Vagina (tissue), 2 donors: ENCODE measurements around the gene AHCYL2. TPM values are rescaled to one million over a fixed set of nuclear protein-coding genes. Genes with fewer than 3 reads are reported as not detected.
"Not testable (repeated sequence)": the region's sequence is repeated elsewhere in the genome, so short reads cannot be mapped to it uniquely, and the experiment has no call there.

Source experiments
- DNase-seq, 2 donors: peaks; one replicate each; pipeline ENCODE4 v3.0.0-alpha.2; 2017; ENCODE audit errors: extremely low spot score in 2 of 2
- H3K27ac ChIP-seq: fragments of 200-600 bp; sonication (generic); one replicate; pipeline ENCODE4 v1.5.1; 2019
- H3K27me3 ChIP-seq: fragments of 200-600 bp; sonication (generic); one replicate; pipeline ENCODE4 v1.5.1; 2019
- H3K36me3 ChIP-seq, 2 donors: fragments of 200-600 bp; sonication (generic); one replicate each; pipeline ENCODE4 v1.5.1; 2017 to 2019
- H3K4me1 ChIP-seq: fragments of 200-600 bp; sonication (generic); one replicate; pipeline ENCODE4 v1.5.1; 2019
- H3K4me3 ChIP-seq, 2 donors: fragments of 200-600 bp; sonication (generic); 1 replicate in 1 of 2; 2 replicates in 1 of 2; pipeline ENCODE4 v1.5.1; 2016 to 2019
- H3K9me3 ChIP-seq: fragments of 200-600 bp; sonication (generic); one replicate; pipeline ENCODE4 v1.5.1; 2019
- POLR2A ChIP-seq, 2 donors: fragments of 450-650 bp; IDR thresholded peaks; one replicate each; pipeline ENCODE4 v1.6.1; 2017; ENCODE audit warnings: antibody characterized with exemption in 2 of 2, mild to moderate bottlenecking in 2 of 2, moderate library complexity in 2 of 2
- POLR2AphosphoS5 ChIP-seq, 2 donors: sonication (generic); formaldehyde crosslinking; IDR thresholded peaks; one replicate each; pipeline ENCODE4 v1.9.0; 2017; ENCODE audit warnings: antibody characterized with exemption in 2 of 2, mild to moderate bottlenecking in 2 of 2, low read depth in 1 of 2; ENCODE audit not compliant: insufficient read depth in 1 of 2
- intact Hi-C: fragments of 100-400 bp; cut with DNase I; formaldehyde crosslinking; loops from one replicate; pipeline ENCODE4 v1.15.1; 2023
- total RNA-seq: library from RNA; depleted of rRNA; stranded (reverse); fragments of >200 nt; gene quantifications from one replicate; pipeline ENCODE4 v1.2.3, GENCODE V29; 2016
- TF ChIP-seq, protein P1 (sequence below), 3 experiments: fragments of 450-650 bp in 2 of 3; fragments of 200-600 bp in 1 of 3; sonication (generic) in 1 of 3; IDR thresholded peaks; one replicate each; pipeline ENCODE4 v1.5.1; 2017 to 2019; ENCODE audit warnings: antibody characterized with exemption in 3 of 3, mild to moderate bottlenecking in 2 of 3, moderate library complexity in 2 of 3

Gene AHCYL2
- total RNA-seq, 1 donor from 2014 or later = 19.6 TPM

GRCh38 chr7:129299889-129300288 is 75.1 kb downstream of the AHCYL2 start:
- Histone ChIP-seq H3K27me3 (no peaks in the 10 kb centered on the region), H3K36me3 (no peaks in the 10 kb centered on the region), H3K27ac (no peak overlapping the region), H3K4me1 (peaks cover 4% of the 10 kb centered on the region), H3K9me3 (no peaks in the 10 kb centered on the region), H3K4me3 (no peak overlapping the region)
- no peak for DNase-seq
- TF ChIP-seq POLR2AphosphoS5 (IDR thresholded peaks at IDR 0.05; ENCODE audit: insufficient read depth in 1 of 2, low read depth in 1 of 2) (no peak), POLR2A (IDR thresholded peaks at IDR 0.05) (no peak)
- TF ChIP-seq, protein P1, sequence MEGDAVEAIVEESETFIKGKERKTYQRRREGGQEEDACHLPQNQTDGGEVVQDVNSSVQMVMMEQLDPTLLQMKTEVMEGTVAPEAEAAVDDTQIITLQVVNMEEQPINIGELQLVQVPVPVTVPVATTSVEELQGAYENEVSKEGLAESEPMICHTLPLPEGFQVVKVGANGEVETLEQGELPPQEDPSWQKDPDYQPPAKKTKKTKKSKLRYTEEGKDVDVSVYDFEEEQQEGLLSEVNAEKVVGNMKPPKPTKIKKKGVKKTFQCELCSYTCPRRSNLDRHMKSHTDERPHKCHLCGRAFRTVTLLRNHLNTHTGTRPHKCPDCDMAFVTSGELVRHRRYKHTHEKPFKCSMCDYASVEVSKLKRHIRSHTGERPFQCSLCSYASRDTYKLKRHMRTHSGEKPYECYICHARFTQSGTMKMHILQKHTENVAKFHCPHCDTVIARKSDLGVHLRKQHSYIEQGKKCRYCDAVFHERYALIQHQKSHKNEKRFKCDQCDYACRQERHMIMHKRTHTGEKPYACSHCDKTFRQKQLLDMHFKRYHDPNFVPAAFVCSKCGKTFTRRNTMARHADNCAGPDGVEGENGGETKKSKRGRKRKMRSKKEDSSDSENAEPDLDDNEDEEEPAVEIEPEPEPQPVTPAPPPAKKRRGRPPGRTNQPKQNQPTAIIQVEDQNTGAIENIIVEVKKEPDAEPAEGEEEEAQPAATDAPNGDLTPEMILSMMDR (IDR thresholded peaks at IDR 0.05) = no peak
- intact Hi-C loops = loop anchor here (5.0 kb wide), 2 partner anchors 78 to 172 kb away; no protein-coding TSS in a partner anchor

GRCh38 chr7:129300299-129300698 is 75.5 kb downstream of the AHCYL2 start:
- H3K4me1 ChIP-seq, H3K27ac ChIP-seq, intact Hi-C loops, DNase-seq, H3K9me3 ChIP-seq, H3K36me3 ChIP-seq, H3K27me3 ChIP-seq, H3K4me3 ChIP-seq: not testable (repeated sequence)

- intact Hi-C loops = no loop called here
- Histone ChIP-seq H3K27me3 (no peaks in the 10 kb centered on the region), H3K27ac (no peak overlapping the region), H3K4me1 (peaks cover 10% of the 10 kb centered on the region), H3K4me3 (no peak overlapping the region), H3K9me3 (no peaks in the 10 kb centered on the region), H3K36me3 (no peaks in the 10 kb centered on the region)
- no peak for TF ChIP-seq POLR2A (IDR thresholded peaks at IDR 0.05)
- no peak for TF ChIP-seq POLR2AphosphoS5 (IDR thresholded peaks at IDR 0.05; ENCODE audit: insufficient read depth in 1 of 2, low read depth in 1 of 2)
- TF ChIP-seq, protein P1 (IDR thresholded peaks at IDR 0.05) = no peak
- DNase-seq = no peak
These were observed 82.8 kb downstream of the AHCYL2 start for GRCh38 chr7:129307592-129307991.

GRCh38 chr7:129308047-129308446 is 83.2 kb downstream of the AHCYL2 start:
- no peaks in the 10 kb centered on the region for H3K36me3 ChIP-seq
- H3K4me1 ChIP-seq = peaks cover 10% of the 10 kb centered on the region
- H3K27ac ChIP-seq = no peak overlapping the region
- H3K9me3 ChIP-seq = no peaks in the 10 kb centered on the region
- intact Hi-C loops = no loop called here
- no peak overlapping the region for H3K4me3 ChIP-seq
- no peak for DNase-seq
- TF ChIP-seq POLR2AphosphoS5 (IDR thresholded peaks at IDR 0.05; ENCODE audit: insufficient read depth in 1 of 2, low read depth in 1 of 2) (no peak), POLR2A (IDR thresholded peaks at IDR 0.05) (no peak)
- TF ChIP-seq, protein P1 (IDR thresholded peaks at IDR 0.05) = no peak
- no peaks in the 10 kb centered on the region for H3K27me3 ChIP-seq

DNA sequence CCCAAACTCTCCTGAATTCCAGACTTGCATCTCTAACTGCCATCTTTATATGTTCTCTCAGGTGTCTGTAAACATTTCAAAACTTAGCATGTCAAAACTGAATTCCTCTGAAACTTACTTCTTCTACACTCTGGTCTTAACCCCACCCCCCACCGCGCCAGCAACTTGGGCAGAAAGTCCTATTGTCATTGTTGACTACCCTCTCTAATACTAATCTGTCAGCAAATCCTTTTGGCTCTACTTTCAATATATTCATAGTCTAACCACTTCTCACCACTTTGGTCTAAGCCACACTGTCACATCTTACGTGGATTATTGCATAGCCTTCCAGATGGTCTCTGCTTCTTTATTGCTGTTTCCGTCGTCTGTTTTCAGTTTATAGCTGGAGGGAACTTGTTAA is 86.6 kb downstream of the AHCYL2 start:
- Histone ChIP-seq H3K27me3 (no peaks in the 10 kb centered on the region), H3K4me1 (peaks cover 17% of the 10 kb centered on the region), H3K36me3 (no peaks in the 10 kb centered on the region), H3K4me3 (no peak overlapping the region), H3K9me3 (no peaks in the 10 kb centered on the region), H3K27ac (no peak overlapping the region)
- intact Hi-C loops = no loop called here
- TF ChIP-seq POLR2AphosphoS5 (IDR thresholded peaks at IDR 0.05; ENCODE audit: insufficient read depth in 1 of 2, low read depth in 1 of 2) = no peak
- TF ChIP-seq POLR2A (IDR thresholded peaks at IDR 0.05) = no peak
- TF ChIP-seq, protein P1 (IDR thresholded peaks at IDR 0.05) = no peak
- no peak for DNase-seq

DNA sequence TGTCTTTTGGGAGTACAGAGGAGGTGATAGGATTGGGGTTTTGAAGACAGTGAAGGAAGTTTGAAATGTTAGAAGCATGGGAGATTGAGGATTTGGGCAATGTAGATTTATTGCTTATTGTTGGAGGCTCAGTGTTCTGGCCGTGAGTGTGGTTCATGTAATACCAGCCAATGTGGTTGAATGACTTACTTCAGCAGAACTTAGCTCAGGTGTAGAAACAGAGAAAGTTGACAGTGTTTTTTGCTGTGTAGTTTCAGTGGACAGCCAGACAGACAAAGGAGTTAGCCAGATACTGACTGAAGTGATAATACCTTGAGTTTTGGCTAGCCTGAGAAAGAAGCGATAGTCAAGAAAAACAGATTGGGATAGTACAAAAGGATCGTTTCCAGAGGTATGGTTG is 88.5 kb downstream of the AHCYL2 start:
- peaks cover 7% of the 10 kb centered on the region for H3K4me1 ChIP-seq
- no peak overlapping the region for H3K27ac ChIP-seq
- H3K36me3 ChIP-seq = no peaks in the 10 kb centered on the region
- DNase-seq = no peak
- no peaks in the 10 kb centered on the region for H3K9me3 ChIP-seq
- TF ChIP-seq, protein P1 (IDR thresholded peaks at IDR 0.05) = no peak
- no peak for TF ChIP-seq POLR2A (IDR thresholded peaks at IDR 0.05)
- no peak for TF ChIP-seq POLR2AphosphoS5 (IDR thresholded peaks at IDR 0.05; ENCODE audit: insufficient read depth in 1 of 2, low read depth in 1 of 2)
- no peaks in the 10 kb centered on the region for H3K27me3 ChIP-seq
- intact Hi-C loops = no loop called here
- H3K4me3 ChIP-seq = no peak overlapping the region
